Measurements from ENCODE around the gene APOBEC2. TPM values are rescaled to one million over a fixed set of nuclear protein-coding genes. Genes with fewer than 3 reads are reported as not detected.

APOBEC2 gene
- total and polyA plus RNA-seq, 9 of the 15 experiments (the other 6 are each of a cell fraction or from before 2014, with no cell fraction given): 0.25 to 1.6 TPM; not detected in 7

DNA sequence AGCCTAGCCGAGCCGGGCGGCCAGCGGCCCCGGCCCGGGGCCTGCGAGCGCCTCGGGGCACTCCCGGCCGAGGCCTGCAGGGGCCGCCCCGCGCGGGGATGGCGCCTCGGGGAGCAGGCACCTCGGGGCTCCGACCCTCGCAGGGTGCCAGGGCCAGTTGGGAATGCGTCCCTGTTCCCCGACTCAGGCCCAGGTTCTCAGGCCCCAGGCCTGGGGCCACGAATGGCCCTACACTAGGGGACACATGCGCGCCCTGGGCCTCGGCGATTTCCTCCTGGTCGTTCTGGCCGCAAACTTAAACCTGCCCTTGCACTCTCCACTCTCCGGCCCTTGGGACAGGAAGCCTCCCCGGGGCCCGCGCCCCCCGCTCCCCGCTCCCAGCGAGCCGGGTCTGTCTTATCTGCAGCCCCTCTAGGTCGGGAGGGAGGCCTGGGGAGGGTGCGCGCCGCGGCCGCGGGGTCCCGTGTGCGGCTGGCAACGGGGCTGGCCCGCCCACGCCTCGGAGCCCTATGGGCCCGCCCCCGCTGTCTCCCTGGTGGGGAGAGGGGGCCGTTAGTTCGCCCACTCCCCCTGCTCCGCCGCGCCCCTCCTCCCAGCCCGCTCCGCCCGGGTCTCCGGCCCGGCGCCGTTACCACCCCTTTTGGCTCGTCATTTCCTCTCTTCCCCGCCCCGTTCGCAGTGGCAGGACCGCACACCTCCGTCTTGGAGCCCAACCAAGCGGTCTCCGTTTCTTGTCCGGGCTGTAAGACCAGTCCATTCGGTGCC lies 20.4 kb downstream of the APOBEC2 start (continued):
- TF ChIP-seq, protein P1, sequence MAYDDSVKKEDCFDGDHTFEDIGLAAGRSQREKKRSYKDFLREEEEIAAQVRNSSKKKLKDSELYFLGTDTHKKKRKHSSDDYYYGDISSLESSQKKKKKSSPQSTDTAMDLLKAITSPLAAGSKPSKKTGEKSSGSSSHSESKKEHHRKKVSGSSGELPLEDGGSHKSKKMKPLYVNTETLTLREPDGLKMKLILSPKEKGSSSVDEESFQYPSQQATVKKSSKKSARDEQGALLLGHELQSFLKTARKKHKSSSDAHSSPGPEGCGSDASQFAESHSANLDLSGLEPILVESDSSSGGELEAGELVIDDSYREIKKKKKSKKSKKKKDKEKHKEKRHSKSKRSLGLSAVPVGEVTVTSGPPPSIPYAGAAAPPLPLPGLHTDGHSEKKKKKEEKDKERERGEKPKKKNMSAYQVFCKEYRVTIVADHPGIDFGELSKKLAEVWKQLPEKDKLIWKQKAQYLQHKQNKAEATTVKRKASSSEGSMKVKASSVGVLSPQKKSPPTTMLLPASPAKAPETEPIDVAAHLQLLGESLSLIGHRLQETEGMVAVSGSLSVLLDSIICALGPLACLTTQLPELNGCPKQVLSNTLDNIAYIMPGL (CRISPR knock-in tag; IDR thresholded peaks at IDR 0.05): peak; percentile 78
- TF ChIP-seq CSDE1 (IDR thresholded peaks at IDR 0.05): no peak
- TF ChIP-seq, protein P2, sequence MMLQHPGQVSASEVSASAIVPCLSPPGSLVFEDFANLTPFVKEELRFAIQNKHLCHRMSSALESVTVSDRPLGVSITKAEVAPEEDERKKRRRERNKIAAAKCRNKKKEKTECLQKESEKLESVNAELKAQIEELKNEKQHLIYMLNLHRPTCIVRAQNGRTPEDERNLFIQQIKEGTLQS (IDR thresholded peaks at IDR 0.05): no peak
- TF ChIP-seq, protein P2 (CRISPR knock-in tag; conservative IDR thresholded peaks at IDR 0.05): no peak
- TF ChIP-seq CTBP1 (IDR thresholded peaks at IDR 0.05; ENCODE audit: borderline replicate concordance): peak; percentile 73; the same call in 1 of the 2 replicates
- TF ChIP-seq, protein P3, sequence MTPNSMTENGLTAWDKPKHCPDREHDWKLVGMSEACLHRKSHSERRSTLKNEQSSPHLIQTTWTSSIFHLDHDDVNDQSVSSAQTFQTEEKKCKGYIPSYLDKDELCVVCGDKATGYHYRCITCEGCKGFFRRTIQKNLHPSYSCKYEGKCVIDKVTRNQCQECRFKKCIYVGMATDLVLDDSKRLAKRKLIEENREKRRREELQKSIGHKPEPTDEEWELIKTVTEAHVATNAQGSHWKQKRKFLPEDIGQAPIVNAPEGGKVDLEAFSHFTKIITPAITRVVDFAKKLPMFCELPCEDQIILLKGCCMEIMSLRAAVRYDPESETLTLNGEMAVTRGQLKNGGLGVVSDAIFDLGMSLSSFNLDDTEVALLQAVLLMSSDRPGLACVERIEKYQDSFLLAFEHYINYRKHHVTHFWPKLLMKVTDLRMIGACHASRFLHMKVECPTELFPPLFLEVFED (CRISPR knock-in tag; conservative IDR thresholded peaks at IDR 0.05): no peak
- TF ChIP-seq, protein P4, sequence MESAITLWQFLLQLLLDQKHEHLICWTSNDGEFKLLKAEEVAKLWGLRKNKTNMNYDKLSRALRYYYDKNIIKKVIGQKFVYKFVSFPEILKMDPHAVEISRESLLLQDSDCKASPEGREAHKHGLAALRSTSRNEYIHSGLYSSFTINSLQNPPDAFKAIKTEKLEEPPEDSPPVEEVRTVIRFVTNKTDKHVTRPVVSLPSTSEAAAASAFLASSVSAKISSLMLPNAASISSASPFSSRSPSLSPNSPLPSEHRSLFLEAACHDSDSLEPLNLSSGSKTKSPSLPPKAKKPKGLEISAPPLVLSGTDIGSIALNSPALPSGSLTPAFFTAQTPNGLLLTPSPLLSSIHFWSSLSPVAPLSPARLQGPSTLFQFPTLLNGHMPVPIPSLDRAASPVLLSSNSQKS (CRISPR knock-in tag; IDR thresholded peaks at IDR 0.05): no peak
- TF ChIP-seq ZNF75A (CRISPR knock-in tag; IDR thresholded peaks at IDR 0.05): no peak
- TF ChIP-seq KAT2B (IDR thresholded peaks at IDR 0.05; ENCODE audit: low read depth, low read length): no peak
- no peak for TF ChIP-seq SIX5 (IDR thresholded peaks at IDR 0.05; ENCODE audit: borderline replicate concordance in 1 of 2, insufficient read depth in 1 of 2, low read depth in 1 of 2, low read length in 2 of 2)
- TF ChIP-seq, protein P5, sequence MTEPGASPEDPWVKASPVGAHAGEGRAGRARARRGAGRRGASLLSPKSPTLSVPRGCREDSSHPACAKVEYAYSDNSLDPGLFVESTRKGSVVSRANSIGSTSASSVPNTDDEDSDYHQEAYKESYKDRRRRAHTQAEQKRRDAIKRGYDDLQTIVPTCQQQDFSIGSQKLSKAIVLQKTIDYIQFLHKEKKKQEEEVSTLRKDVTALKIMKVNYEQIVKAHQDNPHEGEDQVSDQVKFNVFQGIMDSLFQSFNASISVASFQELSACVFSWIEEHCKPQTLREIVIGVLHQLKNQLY (CRISPR knock-in tag; conservative IDR thresholded peaks at IDR 0.05): no peak; a peak in 1 of 4 replicates
- peak; percentile 83 for TF ChIP-seq HMGN3 (IDR thresholded peaks at IDR 0.05; ENCODE audit: borderline replicate concordance, extremely low read depth, insufficient read length, low read depth, low read length)
- TF ChIP-seq ZC3H11A (IDR thresholded peaks at IDR 0.05; ENCODE audit: low read depth, low read length): no peak
- TF ChIP-seq FOS (IDR thresholded peaks at IDR 0.05; ENCODE audit: extremely low read depth, insufficient read length): no peak
- no peak for TF ChIP-seq ZNF561 (CRISPR knock-in tag; conservative IDR thresholded peaks at IDR 0.05)
- peak; percentile 24 for TF ChIP-seq HNRNPLL (IDR thresholded peaks at IDR 0.05; ENCODE audit: low read depth, low read length, poor library complexity, severe bottlenecking)
- peak; percentile 98 for TF ChIP-seq POLR2A (conservative IDR thresholded peaks at IDR 0.05)
- peak; percentile 78 for TF ChIP-seq CCNT2 (IDR thresholded peaks at IDR 0.05; ENCODE audit: borderline replicate concordance, extremely low read depth, insufficient read length, low read depth, low read length)
- TF ChIP-seq HDAC2 (IDR thresholded peaks at IDR 0.05): no peak
- TF ChIP-seq BACH1 (tag; IDR thresholded peaks at IDR 0.05): no peak

All from K562 (cell line).